Neural progenitor cell (in vitro differentiated cells): ENCODE measurements around the gene CPEB1. TPM values are rescaled to one million over a fixed set of nuclear protein-coding genes. Genes with fewer than 3 reads are reported as not detected.

Experiments used
- total RNA-seq: library from RNA; depleted of rRNA; stranded (reverse); fragments of >200 nt; gene quantifications from 2 replicates; pipeline ENCODE4 v1.2.3, GENCODE V29; 2015; ENCODE audit warnings: low replicate concordance

CPEB1 gene
- total RNA-seq, 1 donor from 2014 or later = 2.1 TPM

Other genes starting within 250 kb of the CPEB1 start
- 12.1 and 13.0 TPM in 2 replicates for gene GOLGA6L9, start 217.5 kb downstream of the CPEB1 start, total RNA-seq
- gene RPS17, start 106.9 kb downstream of the CPEB1 start, total RNA-seq = 3,589 and 4,695 TPM in 2 replicates
- 0.97 and 1.7 TPM in 2 replicates for gene AP3B2, start 62.5 kb upstream of the CPEB1 start, total RNA-seq
- gene FSD2, start 158.7 kb upstream of the CPEB1 start, total RNA-seq = not detected in 2 replicates
- gene WHAMM, start 162.3 kb upstream of the CPEB1 start, total RNA-seq = 1.9 and 3.1 TPM in 2 replicates